ENCODE measurements around the gene LRRC75A.
"Not testable (repeated sequence)": the region's sequence is repeated elsewhere in the genome, so short reads cannot be mapped to it uniquely, and the experiment has no call there.

DNA sequence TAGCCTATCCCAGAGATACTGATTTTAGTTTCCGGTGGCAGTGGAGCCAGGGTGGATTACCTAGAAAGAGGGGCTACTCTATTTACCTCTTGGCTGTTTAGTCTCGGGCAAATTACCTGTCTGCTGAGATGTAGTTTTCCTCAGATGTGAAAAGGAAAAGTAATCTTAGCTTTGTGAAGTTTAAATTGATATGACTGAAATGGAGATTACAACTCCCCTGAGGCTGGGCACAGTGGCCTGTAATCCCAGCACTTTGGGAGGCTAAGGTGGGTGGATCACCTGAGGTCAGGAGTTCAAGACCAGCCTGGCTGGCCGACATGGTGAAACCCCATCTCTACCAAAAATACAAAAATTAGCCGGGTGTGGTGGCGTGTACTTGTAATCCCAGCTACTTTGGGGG is 51.6 kb downstream of the LRRC75A start:
- TF ChIP-seq, protein P1, sequence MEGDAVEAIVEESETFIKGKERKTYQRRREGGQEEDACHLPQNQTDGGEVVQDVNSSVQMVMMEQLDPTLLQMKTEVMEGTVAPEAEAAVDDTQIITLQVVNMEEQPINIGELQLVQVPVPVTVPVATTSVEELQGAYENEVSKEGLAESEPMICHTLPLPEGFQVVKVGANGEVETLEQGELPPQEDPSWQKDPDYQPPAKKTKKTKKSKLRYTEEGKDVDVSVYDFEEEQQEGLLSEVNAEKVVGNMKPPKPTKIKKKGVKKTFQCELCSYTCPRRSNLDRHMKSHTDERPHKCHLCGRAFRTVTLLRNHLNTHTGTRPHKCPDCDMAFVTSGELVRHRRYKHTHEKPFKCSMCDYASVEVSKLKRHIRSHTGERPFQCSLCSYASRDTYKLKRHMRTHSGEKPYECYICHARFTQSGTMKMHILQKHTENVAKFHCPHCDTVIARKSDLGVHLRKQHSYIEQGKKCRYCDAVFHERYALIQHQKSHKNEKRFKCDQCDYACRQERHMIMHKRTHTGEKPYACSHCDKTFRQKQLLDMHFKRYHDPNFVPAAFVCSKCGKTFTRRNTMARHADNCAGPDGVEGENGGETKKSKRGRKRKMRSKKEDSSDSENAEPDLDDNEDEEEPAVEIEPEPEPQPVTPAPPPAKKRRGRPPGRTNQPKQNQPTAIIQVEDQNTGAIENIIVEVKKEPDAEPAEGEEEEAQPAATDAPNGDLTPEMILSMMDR (conservative IDR thresholded peaks at IDR 0.05; ENCODE audit: low read length), result not testable (repeated sequence)
- not testable (repeated sequence) for TF ChIP-seq EZH2phosphoT487 (IDR thresholded peaks at IDR 0.05; ENCODE audit: borderline replicate concordance)
